SH-SY5Y (cell line): Measurements from ENCODE around the gene TSHZ3.
A peak's percentile ranks its signal among the peaks of the same experiment; 100 is the strongest.

Experiments used
- GATA2 ChIP-seq: IDR thresholded peaks from 2 replicates; pipeline ENCODE4 v1.6.1; 2011; ENCODE audit warnings: mild to moderate bottlenecking, low read depth, low read length
- GATA3 ChIP-seq: IDR thresholded peaks from 2 replicates; pipeline ENCODE4 v1.6.1; 2011; ENCODE audit warnings: low read depth, mild to moderate bottlenecking, low read length, moderate library complexity

DNA sequence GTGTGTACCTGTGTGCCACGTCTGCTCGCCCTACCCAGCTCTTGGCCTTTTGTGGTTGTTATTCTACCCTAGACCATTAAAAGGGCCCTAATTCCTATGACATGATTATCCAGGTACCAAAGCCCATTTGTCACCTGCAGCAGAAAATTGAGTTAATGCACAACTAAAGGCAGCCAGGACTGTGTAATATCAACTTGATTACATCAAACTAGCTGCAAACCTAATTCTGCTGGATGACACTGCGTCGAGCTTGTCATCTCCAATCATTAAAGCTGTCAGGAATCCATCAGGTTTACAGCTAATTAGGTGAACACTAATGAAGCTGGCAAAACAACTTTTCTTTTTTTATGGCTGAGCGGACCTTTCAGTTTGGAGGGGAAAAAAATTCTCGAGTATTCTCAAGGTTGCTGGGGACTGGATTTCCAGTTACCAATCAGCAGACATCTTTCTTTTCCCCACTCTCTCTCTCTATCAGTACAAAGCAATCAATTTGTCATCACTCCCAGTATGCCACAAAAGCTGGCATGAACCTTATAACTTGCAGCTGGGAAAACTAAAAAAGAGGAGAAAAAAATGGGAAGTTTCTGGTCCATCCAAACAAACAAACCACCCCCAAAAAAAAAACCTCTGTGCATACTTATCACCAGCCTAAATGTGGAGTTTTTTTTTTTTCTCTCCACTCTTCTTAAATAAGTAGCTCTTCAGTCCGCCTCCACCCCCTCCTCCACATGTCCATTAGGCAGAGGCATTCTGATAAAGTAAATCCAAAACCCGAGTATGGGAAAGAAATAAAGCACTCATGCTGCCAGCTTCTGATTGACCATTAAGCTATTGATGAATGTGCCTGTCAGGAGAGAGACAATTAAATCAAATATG is 2.8 kb downstream of the TSHZ3 start:
- 0 out of 2 replicates have a peak, but pooled peaks have one; percentile 25 for TF ChIP-seq GATA2
- TF ChIP-seq GATA3: 0 out of 2 replicates have a peak, but pooled peaks have one; percentile 25
